HepG2 (cell line): ENCODE results near the gene NCKIPSD. TPM values are rescaled to one million over a fixed set of nuclear protein-coding genes. Genes with fewer than 3 reads are reported as not detected.
A peak's percentile ranks its signal among the peaks of the same experiment; 100 is the strongest.

Experiments used
- BCLAF1 ChIP-seq: fragments of 450-650 bp; IDR thresholded peaks from 2 replicates; pipeline ENCODE4 v1.6.1; 2017; ENCODE audit warnings: mild to moderate bottlenecking
- EZH2 ChIP-seq: conservative IDR thresholded peaks from 2 replicates; pipeline ENCODE4 v1.6.1; 2012; ENCODE audit warnings: mild to moderate bottlenecking, low read depth, low read length, moderate library complexity
- FOXA1 ChIP-seq, 2 experiments: fragments of 450-650 bp in 1 of 2; sonication (generic) in 1 of 2; formaldehyde crosslinking in 1 of 2; IDR thresholded peaks; 2 replicates each; pipeline versions ENCODE4 v1.4.0 to v1.6.1; 2016 to 2020; ENCODE audit warnings: missing genetic modification reagents in 1 of 2
- GATA4 ChIP-seq: sonication (generic); IDR thresholded peaks from 2 replicates; pipeline ENCODE4 v1.6.1; 2016; ENCODE audit warnings: antibody characterized with exemption, low read depth, borderline replicate concordance
- KDM2A ChIP-seq: sonication (generic); formaldehyde crosslinking; IDR thresholded peaks from 2 replicates; pipeline ENCODE4 v1.4.0; 2020; ENCODE audit warnings: low read depth, missing genetic modification reagents, borderline replicate concordance
- PLSCR1 ChIP-seq: sonication (generic); formaldehyde crosslinking; IDR thresholded peaks from 2 replicates; pipeline ENCODE4 v1.5.0; 2020; ENCODE audit warnings: missing genetic modification reagents, mild to moderate bottlenecking, borderline replicate concordance
- SALL2 ChIP-seq: sonication (generic); formaldehyde crosslinking; IDR thresholded peaks from 2 replicates; pipeline ENCODE4 v1.8.1; 2023; ENCODE audit warnings: mild to moderate bottlenecking, missing genetic modification reagents, inconsistent platforms
- SP4 ChIP-seq: sonication (generic); formaldehyde crosslinking; IDR thresholded peaks from 2 replicates; pipeline ENCODE4 v1.8.1; 2023; ENCODE audit warnings: mild to moderate bottlenecking, missing genetic modification reagents
- SRSF9 ChIP-seq: fragments of 200-400 bp; formaldehyde crosslinking; IDR thresholded peaks from 2 replicates; pipeline ENCODE4 v1.6.1; 2018; ENCODE audit warnings: borderline replicate concordance, mild to moderate bottlenecking, low read depth, low read length; ENCODE audit not compliant: insufficient read depth, poor library complexity, severe bottlenecking
- ZNF44 ChIP-seq: sonication (generic); formaldehyde crosslinking; IDR thresholded peaks from 2 replicates; pipeline ENCODE4 v1.5.1; 2020; ENCODE audit warnings: mild to moderate bottlenecking, missing genetic modification reagents
- ZNF513 ChIP-seq: sonication (generic); formaldehyde crosslinking; conservative IDR thresholded peaks from 2 replicates; pipeline ENCODE4 v1.5.0; 2020; ENCODE audit warnings: missing genetic modification reagents
- ZNF75D ChIP-seq: sonication (generic); formaldehyde crosslinking; IDR thresholded peaks from 2 replicates; pipeline ENCODE4 v1.8.1; 2023; ENCODE audit warnings: missing genetic modification reagents, mild to moderate bottlenecking, borderline replicate concordance
- polyA plus RNA-seq, 8 experiments: library from polyadenylated mRNA; depleted of rRNA in 3 of 8; stranded (reverse) in 7 of 8; unstranded in 1 of 8; fragments of >200 nt; fragmentation: Illumina TruSeq in 4 of 8; extraction: Trizol in 4 of 8; gene quantifications; 2 replicates each; pipeline versions ENCODE4 v1.2.1 to v1.2.3, GENCODE V29; 2011 to 2016; ENCODE audit warnings: low read depth in 4 of 8, missing spikeins in 1 of 8, mixed read lengths in 1 of 8; ENCODE audit not compliant: insufficient read depth in 1 of 8
- total RNA-seq, 5 experiments: library from RNA; depleted of rRNA; stranded (reverse); fragments of >200 nt; fragmentation: Illumina TruSeq; extraction: Trizol; gene quantifications; 2 replicates each; pipeline ENCODE4 v1.2.3, GENCODE V29; 2016; ENCODE audit warnings: low read depth in 1 of 5
- TF ChIP-seq, protein P1 (sequence below): sonication (generic); formaldehyde crosslinking; IDR thresholded peaks from 2 replicates; pipeline ENCODE4 v1.9.0; 2021; ENCODE audit warnings: mild to moderate bottlenecking, missing genetic modification reagents
- TF ChIP-seq, protein P2 (sequence below): sonication (generic); formaldehyde crosslinking; IDR thresholded peaks from 2 replicates; pipeline ENCODE4 v1.5.0; 2020; ENCODE audit warnings: missing genetic modification reagents, mild to moderate bottlenecking, borderline replicate concordance
- TF ChIP-seq, protein P3 (sequence below): sonication (generic); formaldehyde crosslinking; IDR thresholded peaks from 2 replicates; pipeline ENCODE4 v1.5.0; 2020; ENCODE audit warnings: missing genetic modification reagents

Gene NCKIPSD
- total and polyA plus RNA-seq, 2 of the 13 experiments (the other 11 are each of a cell fraction or from before 2014, with no cell fraction given): 13.5 to 35.2 TPM

- TF ChIP-seq, protein P1, sequence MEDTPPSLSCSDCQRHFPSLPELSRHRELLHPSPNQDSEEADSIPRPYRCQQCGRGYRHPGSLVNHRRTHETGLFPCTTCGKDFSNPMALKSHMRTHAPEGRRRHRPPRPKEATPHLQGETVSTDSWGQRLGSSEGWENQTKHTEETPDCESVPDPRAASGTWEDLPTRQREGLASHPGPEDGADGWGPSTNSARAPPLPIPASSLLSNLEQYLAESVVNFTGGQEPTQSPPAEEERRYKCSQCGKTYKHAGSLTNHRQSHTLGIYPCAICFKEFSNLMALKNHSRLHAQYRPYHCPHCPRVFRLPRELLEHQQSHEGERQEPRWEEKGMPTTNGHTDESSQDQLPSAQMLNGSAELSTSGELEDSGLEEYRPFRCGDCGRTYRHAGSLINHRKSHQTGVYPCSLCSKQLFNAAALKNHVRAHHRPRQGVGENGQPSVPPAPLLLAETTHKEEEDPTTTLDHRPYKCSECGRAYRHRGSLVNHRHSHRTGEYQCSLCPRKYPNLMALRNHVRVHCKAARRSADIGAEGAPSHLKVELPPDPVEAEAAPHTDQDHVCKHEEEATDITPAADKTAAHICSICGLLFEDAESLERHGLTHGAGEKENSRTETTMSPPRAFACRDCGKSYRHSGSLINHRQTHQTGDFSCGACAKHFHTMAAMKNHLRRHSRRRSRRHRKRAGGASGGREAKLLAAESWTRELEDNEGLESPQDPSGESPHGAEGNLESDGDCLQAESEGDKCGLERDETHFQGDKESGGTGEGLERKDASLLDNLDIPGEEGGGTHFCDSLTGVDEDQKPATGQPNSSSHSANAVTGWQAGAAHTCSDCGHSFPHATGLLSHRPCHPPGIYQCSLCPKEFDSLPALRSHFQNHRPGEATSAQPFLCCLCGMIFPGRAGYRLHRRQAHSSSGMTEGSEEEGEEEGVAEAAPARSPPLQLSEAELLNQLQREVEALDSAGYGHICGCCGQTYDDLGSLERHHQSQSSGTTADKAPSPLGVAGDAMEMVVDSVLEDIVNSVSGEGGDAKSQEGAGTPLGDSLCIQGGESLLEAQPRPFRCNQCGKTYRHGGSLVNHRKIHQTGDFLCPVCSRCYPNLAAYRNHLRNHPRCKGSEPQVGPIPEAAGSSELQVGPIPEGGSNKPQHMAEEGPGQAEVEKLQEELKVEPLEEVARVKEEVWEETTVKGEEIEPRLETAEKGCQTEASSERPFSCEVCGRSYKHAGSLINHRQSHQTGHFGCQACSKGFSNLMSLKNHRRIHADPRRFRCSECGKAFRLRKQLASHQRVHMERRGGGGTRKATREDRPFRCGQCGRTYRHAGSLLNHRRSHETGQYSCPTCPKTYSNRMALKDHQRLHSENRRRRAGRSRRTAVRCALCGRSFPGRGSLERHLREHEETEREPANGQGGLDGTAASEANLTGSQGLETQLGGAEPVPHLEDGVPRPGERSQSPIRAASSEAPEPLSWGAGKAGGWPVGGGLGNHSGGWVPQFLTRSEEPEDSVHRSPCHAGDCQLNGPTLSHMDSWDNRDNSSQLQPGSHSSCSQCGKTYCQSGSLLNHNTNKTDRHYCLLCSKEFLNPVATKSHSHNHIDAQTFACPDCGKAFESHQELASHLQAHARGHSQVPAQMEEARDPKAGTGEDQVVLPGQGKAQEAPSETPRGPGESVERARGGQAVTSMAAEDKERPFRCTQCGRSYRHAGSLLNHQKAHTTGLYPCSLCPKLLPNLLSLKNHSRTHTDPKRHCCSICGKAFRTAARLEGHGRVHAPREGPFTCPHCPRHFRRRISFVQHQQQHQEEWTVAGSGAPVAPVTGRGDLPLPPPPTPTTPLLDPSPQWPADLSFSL (CRISPR knock-in tag): no peak
- TF ChIP-seq KDM2A (CRISPR knock-in tag) (no peak), ZNF513 (CRISPR knock-in tag) (no peak), ZNF75D (CRISPR knock-in tag) (no peak), PLSCR1 (CRISPR knock-in tag) (no peak), GATA4 (peak; percentile 60; the same call in 1 of the 2 replicates), SALL2 (CRISPR knock-in tag) (no peak), FOXA1 (IDR thresholded peaks at IDR 0.05) (peak; percentile 33; the same call in 1 of the 2 replicates), FOXA1 (CRISPR knock-in tag; IDR thresholded peaks at IDR 0.05) (peak; percentile 68), EZH2 (no peak), SRSF9 (no peak), SP4 (CRISPR knock-in tag) (peak; percentile 61; the same call in 1 of the 2 replicates), BCLAF1 (no peak), ZNF44 (CRISPR knock-in tag) (no peak)
- TF ChIP-seq, protein P2, sequence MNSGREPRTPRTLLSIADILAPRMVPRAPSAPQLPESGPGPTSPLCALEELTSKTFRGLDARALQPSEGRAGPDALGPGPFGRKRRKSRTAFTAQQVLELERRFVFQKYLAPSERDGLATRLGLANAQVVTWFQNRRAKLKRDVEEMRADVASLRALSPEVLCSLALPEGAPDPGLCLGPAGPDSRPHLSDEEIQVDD (CRISPR knock-in tag): no peak
- TF ChIP-seq, protein P3, sequence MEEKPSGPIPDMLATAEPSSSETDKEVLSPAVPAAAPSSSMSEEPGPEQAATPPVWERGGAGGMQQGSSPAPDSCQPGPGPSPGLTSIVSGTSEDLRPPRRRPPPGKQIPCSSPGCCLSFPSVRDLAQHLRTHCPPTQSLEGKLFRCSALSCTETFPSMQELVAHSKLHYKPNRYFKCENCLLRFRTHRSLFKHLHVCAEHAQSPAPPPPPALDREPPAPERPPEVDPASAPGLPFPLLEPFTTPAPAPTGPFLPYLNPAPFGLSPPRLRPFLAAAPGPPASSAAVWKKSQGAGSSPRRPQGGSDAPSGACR (CRISPR knock-in tag): no peak
Measured at GRCh38 chr3:48623851-48624547, 61.7 kb downstream of the NCKIPSD start (continued).
